HL-60 (cell line): ENCODE measurements around the gene NBAS.

ENCODE experiments used
- DNase-seq, 2 experiments: peaks; one replicate each; pipeline ENCODE4 v3.0.0-alpha.2; 2010 to 2020; ENCODE audit warnings: low read depth in 1 of 2, low spot score in 1 of 2
- H3K27ac ChIP-seq: fragments of 250-450 bp; sonication (Bioruptor Pico); replicated peaks from 2 replicates; pipeline ENCODE4 v1.5.1; 2020; ENCODE audit warnings: mild to moderate bottlenecking, moderate library complexity
- H3K27me3 ChIP-seq: fragments of 250-450 bp; sonication (Bioruptor Pico); 2 replicates; pipeline ENCODE4 v1.5.1; 2021; ENCODE audit warnings: mild to moderate bottlenecking, moderate library complexity; ENCODE audit not compliant: insufficient read depth, poor library complexity, severe bottlenecking
- H3K4me3 ChIP-seq: replicated peaks from 2 replicates; pipeline ENCODE4 v1.5.1; 2011; ENCODE audit warnings: mild to moderate bottlenecking, control low read depth, low read length; ENCODE audit not compliant: insufficient read depth
- GABPA ChIP-seq: IDR thresholded peaks from 2 replicates; pipeline ENCODE4 v1.6.1; 2012; ENCODE audit warnings: low read depth
- POLR2AphosphoS5 ChIP-seq: IDR thresholded peaks from 2 replicates; pipeline ENCODE4 v1.6.1; 2012; ENCODE audit warnings: low read depth
- REST ChIP-seq: IDR thresholded peaks from 2 replicates; pipeline ENCODE4 v1.6.1; 2012; ENCODE audit warnings: low read depth; ENCODE audit not compliant: insufficient replicate concordance
- SPI1 ChIP-seq: IDR thresholded peaks from 2 replicates; pipeline ENCODE4 v1.6.1; 2012; ENCODE audit warnings: low read depth, mild to moderate bottlenecking, borderline replicate concordance
- TF ChIP-seq, protein P1 (sequence below): IDR thresholded peaks from one replicate; pipeline ENCODE4 v1.5.1; 2011; ENCODE audit warnings: low read length, control low read depth, inconsistent platforms; ENCODE audit not compliant: insufficient read depth

NBAS gene

DNA sequence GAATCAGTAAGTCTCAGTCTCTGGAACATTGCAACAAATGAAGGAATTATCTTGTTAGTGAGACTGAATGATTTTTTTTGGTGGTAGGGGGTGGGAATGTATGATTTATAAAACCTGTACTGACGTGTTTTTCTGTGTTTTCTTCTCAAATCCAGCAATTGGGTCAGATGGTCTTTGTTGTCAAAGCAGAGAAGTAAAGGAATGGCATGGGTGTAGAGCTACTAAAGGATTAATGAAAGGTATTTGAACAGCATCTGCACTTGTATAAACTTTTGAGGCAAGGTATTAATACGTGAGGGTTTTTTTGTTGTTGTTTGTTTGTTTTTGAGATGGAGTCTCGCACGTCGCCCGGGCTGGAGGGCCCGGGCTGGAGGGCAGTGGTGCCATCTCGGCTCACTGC, 41.3 kb upstream of the NBAS start:
- H3K27ac ChIP-seq: no peak overlapping the region
- TF ChIP-seq REST: no peak
- no peak for TF ChIP-seq SPI1
- no peak for TF ChIP-seq POLR2AphosphoS5
- TF ChIP-seq, protein P1, sequence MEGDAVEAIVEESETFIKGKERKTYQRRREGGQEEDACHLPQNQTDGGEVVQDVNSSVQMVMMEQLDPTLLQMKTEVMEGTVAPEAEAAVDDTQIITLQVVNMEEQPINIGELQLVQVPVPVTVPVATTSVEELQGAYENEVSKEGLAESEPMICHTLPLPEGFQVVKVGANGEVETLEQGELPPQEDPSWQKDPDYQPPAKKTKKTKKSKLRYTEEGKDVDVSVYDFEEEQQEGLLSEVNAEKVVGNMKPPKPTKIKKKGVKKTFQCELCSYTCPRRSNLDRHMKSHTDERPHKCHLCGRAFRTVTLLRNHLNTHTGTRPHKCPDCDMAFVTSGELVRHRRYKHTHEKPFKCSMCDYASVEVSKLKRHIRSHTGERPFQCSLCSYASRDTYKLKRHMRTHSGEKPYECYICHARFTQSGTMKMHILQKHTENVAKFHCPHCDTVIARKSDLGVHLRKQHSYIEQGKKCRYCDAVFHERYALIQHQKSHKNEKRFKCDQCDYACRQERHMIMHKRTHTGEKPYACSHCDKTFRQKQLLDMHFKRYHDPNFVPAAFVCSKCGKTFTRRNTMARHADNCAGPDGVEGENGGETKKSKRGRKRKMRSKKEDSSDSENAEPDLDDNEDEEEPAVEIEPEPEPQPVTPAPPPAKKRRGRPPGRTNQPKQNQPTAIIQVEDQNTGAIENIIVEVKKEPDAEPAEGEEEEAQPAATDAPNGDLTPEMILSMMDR: no peak
- no peak for TF ChIP-seq GABPA
- no peaks in the 10 kb centered on the region for H3K27me3 ChIP-seq
- no peak overlapping the region for H3K4me3 ChIP-seq
- DNase-seq: no peak

DNA sequence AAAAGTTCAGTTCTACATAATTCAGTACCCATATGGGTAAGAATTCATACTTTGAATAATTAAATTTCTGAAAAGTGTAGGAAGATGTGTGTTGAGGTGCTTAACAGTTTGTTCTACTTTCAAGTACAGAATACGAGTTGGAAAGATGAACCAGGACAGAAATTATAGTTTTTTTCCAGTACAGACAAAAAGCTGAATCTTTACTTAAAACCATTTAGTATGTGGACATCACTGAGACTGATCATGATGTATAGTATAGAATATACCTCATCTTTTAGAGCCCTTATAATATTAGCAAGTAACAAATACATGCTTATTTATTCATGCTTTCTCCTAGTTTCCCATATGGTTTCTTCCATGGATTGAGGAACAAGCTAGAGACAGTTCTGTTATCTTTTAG, 40.5 kb upstream of the NBAS start:
- Histone ChIP-seq H3K4me3 (no peak overlapping the region), H3K27me3 (no peaks in the 10 kb centered on the region), H3K27ac (no peak overlapping the region)
- no peak for DNase-seq
- TF ChIP-seq GABPA: no peak
- no peak for TF ChIP-seq SPI1
- TF ChIP-seq POLR2AphosphoS5: no peak
- TF ChIP-seq, protein P1: no peak
- TF ChIP-seq REST: no peak

GRCh38 chr2:15599994-15600393, 38.9 kb upstream of the NBAS start:
- TF ChIP-seq SPI1 (no peak), GABPA (no peak), POLR2AphosphoS5 (no peak), REST (no peak)
- TF ChIP-seq, protein P1: no peak
- no peak overlapping the region for H3K4me3 ChIP-seq
- H3K27ac ChIP-seq: no peak overlapping the region
- H3K27me3 ChIP-seq: no peaks in the 10 kb centered on the region
- DNase-seq: no peak
